Heart left ventricle (tissue), 13 donors: ENCODE results near the gene STXBP5.

Source experiments
- POLR2A ChIP-seq, 2 donors: fragments of 450-650 bp; IDR thresholded peaks; one replicate each; pipeline ENCODE4 v1.6.1; 2017; ENCODE audit warnings: antibody characterized with exemption in 2 of 2, mild to moderate bottlenecking in 2 of 2, moderate library complexity in 2 of 2
- TF ChIP-seq, protein P1 (sequence below), 12 donors: fragments of 200-600 bp; sonication (generic) in 4 of 12; IDR thresholded peaks; one replicate each; pipeline versions ENCODE4 v1.5.0 to v1.8.0; 2018 to 2022; ENCODE audit warnings: antibody characterized with exemption in 12 of 12, mild to moderate bottlenecking in 5 of 12
- donor health status: ischemic (EF 13 %, LVEDD 7.1; RV severe dilation, severe dysfunction).
- donor health status: DM: no; HTN: yes; CAD: no.
- donor health status: DM: no; HTN: no; CAD: no.
- donor health status: ischemic (EF 25% LVEDD 6.9; RV normal size, moderate dysfunction).
- donor health status: ischemic (EF 25% LVEDD 5.7; RV mildly dilated, moderate dysfunction).
- donor health status: ischemic (EF 35%, LVEDD 5.7; RV mildly dilated, moderate dysfunction).
- donor health status: nonischemic (EF 11% LVEDD 7.7; RV severe dilation, severe dysfunction).
- donor health status: DM: yes; HTN: yes; CAD: no.
- donor health status: PGD.
- donor health status: ischemic (EF 29% LVEDD 5.4; RV normal size, mild dysfunction).
- donor health status: nonischemic (EF 23%, LVEDD 6.1; RV moderate dilation, normal function).

DNA sequence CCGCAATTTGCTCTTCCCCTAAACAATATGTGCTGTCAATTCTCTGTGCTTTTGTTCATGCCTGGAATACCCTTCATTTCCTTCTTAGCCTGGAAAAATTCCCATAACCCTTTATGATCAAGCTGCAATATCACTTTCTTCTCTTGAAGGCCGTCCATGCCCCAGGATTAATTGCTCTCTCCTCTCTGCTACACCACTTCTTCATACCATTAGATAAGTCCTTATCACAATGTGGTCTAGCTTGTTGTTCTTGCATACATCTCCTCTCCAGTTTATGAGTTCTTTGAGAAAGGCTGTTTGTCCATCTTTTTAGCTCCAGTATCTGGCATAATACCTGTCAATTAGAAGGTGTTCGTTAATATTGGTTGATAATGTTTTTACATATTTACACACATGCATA is 193.1 kb downstream of the STXBP5 start:
- TF ChIP-seq, protein P1, sequence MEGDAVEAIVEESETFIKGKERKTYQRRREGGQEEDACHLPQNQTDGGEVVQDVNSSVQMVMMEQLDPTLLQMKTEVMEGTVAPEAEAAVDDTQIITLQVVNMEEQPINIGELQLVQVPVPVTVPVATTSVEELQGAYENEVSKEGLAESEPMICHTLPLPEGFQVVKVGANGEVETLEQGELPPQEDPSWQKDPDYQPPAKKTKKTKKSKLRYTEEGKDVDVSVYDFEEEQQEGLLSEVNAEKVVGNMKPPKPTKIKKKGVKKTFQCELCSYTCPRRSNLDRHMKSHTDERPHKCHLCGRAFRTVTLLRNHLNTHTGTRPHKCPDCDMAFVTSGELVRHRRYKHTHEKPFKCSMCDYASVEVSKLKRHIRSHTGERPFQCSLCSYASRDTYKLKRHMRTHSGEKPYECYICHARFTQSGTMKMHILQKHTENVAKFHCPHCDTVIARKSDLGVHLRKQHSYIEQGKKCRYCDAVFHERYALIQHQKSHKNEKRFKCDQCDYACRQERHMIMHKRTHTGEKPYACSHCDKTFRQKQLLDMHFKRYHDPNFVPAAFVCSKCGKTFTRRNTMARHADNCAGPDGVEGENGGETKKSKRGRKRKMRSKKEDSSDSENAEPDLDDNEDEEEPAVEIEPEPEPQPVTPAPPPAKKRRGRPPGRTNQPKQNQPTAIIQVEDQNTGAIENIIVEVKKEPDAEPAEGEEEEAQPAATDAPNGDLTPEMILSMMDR (IDR thresholded peaks at IDR 0.05), result no peak
- TF ChIP-seq POLR2A (IDR thresholded peaks at IDR 0.05), result no peak
